ENCODE results near the gene TRMT112.

TRMT112 gene

DNA sequence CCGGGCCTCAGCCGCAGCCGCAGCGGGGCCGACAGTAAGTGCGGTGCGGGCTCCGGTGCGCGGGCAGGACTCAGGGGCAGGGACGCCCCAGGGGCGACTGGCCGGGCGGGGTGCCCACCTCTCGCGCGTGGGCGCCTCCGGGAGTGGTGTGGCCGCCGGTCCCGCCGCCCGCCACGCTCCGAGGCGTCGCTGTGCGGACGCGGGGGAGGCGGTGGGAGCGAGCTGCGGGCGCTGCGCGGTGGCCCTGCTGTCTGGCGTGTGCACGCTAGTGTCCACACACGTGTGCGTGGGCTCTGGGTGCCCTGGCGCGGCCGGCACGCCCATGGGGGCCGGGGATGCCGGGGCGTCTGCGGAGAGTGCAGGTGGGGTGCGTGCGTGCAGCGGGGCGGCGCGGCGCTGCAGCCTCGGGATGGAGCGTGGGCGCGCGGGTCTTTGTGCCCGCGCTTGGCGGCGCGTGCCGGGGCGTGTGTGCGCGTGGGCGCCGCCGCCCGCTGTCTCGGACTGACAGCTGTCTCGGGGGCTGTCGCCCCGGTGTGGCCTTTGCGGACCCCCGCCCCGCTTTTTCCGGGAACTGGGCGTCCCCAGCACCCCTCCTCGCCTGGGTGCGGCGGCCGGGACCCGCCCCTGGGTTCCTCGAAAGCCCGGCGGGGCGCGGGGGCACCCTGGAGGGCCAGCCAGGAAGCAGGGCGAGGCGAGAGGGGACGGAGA lies 25.5 kb downstream of the TRMT112 start:
- DNase-seq (ENCODE audit: low read depth in 2 of 2) = no peak

DNA sequence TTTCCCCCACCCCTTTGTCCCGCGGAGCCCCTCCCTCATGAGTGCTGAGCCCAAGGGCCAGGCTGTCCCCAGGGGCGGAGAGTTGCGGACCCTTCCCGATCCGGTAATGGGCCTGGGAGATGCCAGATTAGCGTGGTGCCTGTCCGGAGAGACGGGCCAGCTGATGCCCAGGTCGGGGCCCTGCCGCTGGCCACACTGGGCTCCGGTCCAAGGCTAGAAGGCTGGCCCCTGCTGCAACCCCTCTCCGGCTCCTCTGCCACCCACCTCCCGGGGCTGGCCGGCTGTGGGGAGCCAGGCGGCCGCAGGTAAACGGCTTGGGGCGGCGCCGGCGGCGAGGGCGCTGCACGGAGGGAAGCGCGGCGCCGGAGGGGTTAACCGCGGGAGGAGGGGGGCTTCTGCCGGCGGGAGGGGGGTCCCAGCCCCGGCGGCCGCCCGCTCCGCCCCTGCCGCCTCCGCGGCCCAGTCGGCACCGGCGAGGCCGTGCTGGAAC lies 26.1 kb downstream of the TRMT112 start, which contains the start of gene KCNK4:
Gene KCNK4 (plus strand): TSS at position 41 of the 490 bp plus-strand sequence. CDS start 1,717 bp downstream, outside the sequence.
- no peak for DNase-seq (ENCODE audit: low read depth in 2 of 2)

DNA sequence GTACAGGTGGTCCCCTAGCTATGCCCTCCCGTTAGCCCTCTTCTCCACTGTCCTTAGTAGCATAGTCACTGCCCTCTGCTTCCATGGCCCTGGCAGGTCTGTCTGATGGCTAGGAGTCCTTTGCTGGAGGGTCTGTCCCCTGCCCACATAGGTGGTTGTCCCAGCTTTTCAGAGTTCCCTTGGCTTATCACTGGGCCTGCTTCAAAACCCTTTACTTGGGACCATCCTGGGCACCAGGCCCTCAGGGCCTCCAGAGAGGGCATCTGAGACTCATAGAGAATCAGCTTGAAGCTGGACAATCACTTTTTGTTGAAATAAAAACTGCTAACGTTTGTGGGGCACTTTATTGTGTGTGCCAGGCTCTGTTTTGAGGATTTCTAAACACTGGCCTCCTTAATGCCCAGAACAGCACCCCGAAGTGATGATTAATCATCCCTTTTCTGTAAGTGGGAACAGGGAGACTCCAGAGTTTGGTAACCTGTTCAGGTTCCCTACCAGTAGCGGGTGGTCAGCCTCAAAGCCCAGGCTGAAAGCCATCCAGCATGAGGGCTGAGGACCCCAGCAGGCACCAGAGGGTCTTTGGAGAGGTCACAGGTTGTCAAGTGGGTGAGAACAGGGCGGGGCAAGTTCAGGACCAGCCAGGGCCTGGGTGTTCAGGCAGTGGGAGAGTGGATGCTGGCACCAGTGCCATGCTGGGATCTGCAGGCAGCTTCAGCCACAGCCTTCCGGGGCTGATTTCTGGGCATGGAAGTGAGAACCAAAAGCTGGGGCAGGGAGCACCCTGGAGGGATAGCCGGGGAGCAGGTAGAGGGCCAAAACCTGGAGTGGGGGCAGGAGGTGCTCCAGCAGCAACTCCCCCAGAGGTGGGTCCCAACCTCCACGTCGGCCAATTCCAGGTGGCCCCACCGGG lies 26.8 kb downstream of the TRMT112 start:
- no peak for DNase-seq (ENCODE audit: low read depth in 2 of 2)

DNA sequence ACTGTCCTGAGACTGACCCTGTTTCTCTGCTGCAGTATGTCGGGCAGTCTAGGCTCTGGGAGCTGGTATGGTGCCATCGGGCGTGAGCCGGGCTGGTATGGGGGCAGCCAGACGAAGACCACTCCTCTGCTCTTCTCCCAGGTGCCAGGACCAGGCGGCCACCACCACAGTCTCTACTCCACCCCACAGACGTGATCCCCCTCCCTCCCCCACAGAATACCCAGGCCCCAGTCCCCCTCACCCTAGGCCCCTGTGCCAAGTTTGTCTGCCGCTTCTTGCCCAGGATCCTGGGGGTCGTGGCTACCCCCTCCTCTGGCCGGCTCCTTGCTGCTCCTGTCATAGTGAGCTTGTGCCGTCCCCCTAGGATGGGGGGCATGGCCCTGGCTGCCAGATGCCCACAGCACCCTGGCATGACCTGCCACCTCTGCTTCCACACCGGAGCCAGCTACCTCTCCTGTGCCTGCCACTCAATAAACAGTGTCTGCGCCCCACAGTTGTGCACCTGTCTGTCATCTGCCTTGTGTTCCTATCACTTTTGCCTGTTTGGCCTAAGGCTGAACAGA lies 28.3 kb downstream of the TRMT112 start:
- no peak for DNase-seq (ENCODE audit: low read depth in 2 of 2)

DNA sequence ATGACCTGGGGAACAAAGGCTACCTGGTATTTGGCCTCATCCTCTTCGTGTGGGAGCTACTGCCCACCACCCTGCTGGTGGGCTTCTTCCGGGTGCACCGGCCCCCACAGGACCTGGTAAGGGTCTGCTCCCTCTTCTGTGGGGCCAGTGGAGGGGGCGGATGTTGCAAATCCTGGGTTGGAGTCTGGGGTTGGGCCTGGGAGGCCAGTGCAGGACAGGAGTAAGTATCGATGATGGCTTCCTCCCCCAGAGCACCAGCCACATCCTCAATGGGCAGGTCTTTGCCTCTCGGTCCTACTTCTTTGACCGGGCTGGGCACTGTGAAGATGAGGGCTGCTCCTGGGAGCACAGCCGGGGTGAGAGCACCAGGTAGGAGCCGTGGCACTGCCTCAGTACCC lies 29.0 kb downstream of the TRMT112 start:
- no peak for DNase-seq (ENCODE audit: low read depth in 2 of 2)

DNA sequence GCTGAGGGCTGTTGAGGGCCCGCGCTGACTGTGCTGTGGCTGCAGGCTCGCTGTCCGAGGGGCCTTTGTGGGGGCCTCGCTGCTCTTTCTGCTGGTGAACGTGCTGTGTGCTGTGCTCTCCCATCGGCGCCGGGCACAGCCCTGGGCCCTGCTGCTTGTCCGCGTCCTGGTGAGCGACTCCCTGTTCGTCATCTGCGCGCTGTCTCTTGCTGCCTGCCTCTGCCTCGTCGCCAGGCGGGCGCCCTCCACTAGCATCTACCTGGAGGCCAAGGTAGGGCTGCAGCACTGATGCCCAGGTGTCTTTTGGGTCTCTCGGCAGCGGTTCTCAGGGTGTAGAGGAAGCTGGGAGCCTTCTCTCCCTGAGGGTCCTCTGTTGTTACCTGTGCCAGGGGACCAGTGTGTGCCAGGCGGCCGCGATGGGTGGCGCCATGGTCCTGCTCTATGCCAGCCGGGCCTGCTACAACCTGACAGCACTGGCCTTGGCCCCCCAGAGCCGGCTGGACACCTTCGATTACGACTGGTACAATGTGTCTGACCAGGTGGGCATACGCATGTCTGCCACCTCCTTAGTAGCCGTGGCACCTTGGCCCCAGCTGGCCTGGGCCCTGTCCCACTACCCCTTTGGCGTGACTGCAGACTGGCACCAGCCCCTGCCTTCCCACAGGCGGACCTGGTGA lies 29.5 kb downstream of the TRMT112 start:
- DNase-seq (ENCODE audit: low read depth in 2 of 2) = no peak

DNA sequence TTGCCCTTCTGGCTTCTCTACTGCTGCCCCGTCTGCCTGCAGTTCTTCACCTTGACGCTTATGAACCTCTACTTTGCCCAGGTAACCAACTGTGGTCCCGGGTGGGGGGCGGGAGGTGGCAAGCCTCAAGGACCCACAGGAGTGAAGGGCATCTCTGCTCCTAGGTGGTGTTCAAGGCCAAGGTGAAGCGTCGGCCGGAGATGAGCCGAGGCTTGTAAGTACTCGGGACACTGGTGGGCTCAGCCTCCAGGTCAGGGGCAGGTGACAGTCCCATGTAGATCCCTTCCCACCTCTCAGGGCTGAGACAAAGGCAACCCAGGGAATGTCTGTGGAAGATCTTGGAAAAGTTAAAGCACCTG lies 30.6 kb downstream of the TRMT112 start:
- no peak for DNase-seq (ENCODE audit: low read depth in 2 of 2)

DNA sequence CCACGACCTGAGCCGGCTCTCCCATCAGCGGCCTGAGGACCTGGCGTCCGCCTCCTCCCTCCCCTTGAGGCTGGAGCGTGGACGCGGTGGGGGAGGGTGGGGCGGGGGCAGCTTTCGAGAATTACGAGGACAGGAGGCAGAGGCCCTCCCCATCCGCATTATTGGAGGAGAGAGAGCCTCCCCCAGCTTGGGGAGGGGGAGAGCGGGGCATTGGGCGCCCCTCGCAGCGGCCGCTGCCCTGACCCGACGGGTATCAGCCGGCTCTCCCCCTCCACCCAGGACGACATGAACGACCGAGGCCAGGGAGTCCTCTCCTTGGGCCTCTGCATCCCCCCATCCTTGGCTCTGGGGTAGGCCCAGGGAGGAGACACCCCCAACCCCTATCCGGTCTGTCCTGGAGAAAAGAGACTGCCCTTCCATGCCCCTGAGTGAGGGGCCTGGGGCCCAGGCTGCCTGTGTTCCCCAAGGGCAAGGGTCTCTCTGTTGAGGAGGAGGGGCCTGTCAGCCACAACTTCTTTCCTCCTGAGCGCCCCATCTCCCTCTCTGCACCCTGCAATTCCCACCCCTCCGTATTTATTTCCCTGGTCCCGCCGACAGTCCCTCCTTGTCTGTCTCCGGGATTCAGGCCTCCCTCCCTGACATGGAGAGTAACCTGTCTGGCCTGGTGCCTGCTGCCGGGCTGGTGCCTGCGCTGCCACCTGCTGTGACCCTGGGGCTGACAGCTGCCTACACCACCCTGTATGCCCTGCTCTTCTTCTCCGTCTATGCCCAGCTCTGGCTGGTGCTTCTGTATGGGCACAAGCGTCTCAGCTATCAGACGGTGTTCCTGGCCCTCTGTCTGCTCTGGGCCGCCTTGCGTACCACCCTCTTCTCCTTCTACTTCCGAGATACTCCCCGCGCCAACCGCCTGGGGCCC lies 31.2 kb downstream of the TRMT112 start:
- no peak for DNase-seq (ENCODE audit: low read depth in 2 of 2)

DNA sequence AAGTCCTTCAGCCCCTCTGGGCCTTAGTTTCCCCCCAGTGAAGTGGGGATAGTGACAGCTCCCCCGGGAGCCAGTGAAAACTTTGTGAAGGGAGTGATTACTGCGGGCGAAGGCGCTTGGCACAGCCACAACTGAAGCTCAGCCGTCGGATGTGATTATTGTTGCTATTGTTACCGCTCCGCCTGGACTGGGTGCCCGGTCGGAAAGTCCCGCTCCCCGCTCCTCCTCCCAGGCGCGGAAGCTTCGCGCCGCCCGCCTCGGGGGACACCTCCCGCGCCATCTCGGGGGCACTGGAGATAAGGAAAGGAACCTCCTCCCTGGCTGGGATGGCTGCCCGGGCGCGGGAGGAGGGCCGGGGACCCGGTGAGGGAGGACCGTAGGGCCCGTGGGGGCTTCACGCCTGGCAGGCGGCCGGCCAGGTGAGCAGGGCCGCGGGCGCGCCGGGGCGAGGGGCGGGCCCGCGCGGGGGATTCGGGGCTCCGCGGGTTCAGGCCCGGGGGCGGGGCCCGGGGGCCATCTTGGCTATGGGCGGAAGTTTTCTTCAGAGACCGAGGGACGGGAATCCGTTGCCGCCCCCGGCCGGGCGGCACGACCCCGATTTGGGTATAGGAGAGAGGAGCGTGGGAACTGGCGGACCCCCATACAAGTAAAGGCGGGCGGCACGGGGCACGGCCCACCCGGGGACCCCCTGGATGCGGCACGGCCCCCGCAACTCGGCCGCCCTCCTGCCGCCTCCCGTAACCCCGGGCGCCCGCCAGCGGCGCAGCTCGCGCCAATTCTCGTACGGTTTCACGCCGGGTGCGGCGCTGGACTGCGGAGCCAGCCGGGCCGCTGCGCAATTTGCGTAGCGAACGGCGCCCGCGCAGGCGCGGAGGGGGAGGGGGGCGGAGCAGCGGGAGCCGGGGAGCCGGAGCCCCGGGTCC lies 32.1 kb downstream of the TRMT112 start, which contains the start of gene GPR137:
Gene GPR137 (plus strand): TSS at position 887 of the 923 bp plus-strand sequence. CDS start 677 bp downstream, outside the sequence.
- DNase-seq (ENCODE audit: low read depth in 2 of 2) = peak in 1 of 2 experiments; percentile 36

DNA sequence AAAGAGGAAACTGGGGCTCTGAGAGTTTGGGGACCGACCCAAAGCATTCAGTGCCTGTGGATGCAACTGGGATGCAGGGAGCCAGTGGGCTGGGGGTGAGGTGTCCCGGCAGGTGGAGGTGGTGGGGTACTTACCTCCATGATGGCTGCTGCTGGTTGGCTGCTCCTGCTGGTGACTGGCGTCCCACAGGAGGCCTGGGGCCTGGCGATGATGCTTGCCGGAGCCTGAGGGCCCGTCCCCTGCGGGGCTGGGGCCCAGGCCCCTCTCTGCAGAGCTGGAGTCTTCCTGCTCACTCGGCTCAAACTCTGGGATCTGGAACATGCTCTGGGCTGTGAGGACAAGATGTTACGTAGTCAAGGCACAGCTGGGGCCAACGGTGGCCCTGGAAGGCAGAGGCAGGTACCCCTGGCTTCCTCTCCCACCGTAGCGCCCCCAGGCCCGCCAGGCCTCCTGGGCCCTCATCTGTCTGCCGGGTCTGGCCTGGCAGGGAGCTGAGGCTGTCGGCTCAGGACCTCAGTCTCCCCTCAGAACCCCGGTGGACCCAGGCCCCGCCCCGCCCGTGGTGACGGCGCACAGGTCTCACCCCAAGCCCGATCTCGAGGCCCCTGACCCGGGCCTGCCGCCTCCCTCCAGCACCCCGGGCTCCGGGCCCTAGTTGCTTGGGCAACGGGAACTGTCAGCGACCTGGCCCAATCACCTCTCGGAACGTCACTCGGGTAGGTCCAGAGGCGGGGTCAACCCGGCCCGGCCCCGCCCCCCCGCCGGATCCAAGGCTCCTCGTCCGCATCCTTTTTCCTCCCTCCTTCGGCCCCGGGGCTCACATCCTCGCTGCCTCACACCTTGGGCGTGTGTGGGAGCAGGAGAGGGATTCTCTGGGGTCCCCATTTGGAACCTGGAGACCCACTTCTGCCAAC lies 33.1 kb downstream of the TRMT112 start, which contains the start of gene BAD:
Gene BAD (minus strand): TSS at position 618 of the 914 bp plus-strand sequence. CDS start 297 bp downstream, at position 321.
- peak; percentile 67 to 68 for DNase-seq (ENCODE audit: low read depth in 2 of 2)

DNA sequence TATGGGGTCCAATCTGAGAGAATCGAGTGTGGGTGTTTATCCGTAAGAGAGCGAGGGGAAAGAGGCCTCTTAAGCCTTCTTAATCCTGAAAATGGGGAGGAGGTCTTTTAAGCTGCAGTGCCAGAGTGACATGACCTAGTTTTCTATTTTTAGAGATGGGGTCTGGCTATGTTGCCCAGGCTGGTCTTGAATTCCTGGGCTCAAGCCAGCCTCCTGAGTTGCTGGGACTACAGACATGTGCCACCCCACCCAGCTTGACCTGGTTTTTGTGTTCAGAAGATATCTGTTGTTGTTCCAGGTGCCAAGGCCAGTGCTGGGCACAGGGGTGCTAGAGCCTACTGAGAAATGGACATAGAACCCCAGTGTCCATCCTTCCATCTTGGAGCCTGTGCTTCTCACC lies 34.3 kb downstream of the TRMT112 start:
- DNase-seq (ENCODE audit: low read depth in 2 of 2) = no peak

DNA sequence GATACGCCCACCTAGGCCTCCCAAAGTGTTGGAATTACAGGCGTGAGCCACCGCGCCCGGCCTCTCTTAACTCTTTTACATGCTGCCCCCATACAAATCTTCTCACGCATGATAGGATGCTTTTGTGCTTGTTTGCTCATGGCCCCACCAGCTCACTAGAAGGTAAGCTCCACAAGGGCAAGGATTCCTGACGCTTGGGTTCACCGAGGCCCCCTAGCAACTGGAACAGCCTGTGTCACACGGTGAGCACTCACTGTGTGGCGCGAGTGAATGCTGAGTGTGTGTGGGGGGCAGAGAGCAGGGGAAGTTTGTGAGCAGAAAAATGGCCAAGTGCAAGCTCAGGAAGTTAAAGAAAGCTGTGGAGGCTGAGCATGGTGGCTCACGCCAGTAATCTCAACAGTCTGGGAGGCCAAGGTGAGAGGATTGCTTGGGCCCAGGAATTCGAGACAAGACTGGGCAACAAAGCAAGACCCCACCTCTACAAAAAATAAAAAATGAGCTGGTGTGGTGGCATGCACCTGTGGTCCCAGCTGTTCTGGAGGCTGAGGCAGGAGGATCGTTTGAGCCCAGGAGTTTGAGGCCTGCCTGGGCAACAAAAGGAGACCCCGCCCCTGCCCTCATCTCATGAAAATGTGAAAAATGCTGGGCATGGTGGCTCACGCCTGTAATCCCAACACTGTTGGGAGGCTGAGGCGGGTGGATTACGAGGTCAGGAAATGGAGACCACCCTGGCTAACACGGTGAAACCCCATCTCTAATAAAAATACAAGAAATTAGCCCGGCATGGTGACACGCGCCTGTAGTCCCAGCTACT lies 35.2 kb downstream of the TRMT112 start:
- no peak for DNase-seq (ENCODE audit: low read depth in 2 of 2)

DNA sequence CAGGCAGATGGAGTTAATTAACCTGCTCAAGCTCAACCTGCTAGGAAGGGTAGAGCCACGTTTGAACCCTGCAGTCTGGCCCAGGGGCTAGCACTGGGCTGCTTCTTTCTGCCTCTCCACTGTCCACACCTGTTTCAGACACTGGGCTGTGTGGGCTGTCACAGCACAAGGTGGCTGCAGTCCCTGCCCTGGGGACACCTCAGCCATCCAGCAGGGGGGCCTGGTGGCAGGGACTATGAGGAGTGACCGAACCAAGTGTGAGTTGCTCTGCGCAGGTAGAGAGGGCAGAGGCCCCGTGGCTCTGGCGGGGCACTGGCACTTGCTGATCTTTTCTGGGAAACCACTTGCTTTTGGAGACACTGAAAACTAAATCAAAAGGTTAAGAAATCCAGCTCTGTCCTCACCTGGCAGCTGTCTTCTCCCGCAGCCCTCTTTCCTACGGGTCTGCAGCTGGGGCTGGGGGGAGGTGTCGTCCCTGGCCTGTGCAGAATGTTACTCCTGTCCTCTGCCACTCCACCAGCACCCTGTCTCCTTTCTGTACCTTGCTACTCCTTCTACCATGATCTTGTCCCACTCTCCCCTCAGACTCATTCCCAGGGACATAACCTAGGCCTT lies 38.7 kb downstream of the TRMT112 start:
- no peak for DNase-seq (ENCODE audit: low read depth in 2 of 2)

DNA sequence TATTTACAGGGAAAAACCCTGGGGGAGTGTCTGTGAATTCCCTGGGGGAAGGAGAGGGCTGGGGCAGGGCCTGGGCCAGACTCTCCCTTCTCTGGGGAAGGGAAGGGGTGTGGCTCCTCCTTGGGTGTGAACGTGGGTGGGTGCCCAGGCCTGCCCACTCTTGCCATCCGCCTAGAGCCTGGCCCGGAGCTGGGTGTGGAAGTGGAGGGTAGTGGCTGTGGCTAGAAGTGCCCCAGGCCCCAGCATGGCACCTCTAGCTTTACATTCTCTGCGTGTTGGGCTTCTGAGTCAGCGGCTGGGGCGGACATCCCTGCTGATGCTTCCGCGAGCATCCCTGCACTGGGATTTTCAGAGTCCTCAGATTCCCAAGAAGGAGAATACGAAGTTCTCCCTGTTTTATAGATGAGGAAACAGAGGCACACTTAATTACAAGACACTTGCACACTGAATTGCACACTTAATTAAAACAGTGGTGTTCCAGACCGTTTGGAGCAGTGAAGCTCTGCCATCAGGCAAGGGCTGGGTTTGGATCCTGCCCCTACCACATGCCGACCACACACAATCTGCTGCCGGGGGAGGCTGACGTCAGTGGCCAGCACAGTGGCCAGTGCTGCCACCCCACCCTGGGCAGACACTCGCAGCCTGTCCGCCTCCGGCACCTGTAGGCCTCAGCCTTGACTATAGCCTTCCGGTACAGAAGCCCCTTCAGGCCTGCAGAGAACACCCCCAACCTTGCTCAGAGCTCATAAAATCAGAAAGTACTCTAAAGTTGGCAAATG lies 40.5 kb downstream of the TRMT112 start:
- DNase-seq (ENCODE audit: low read depth in 2 of 2) = no peak

DNA sequence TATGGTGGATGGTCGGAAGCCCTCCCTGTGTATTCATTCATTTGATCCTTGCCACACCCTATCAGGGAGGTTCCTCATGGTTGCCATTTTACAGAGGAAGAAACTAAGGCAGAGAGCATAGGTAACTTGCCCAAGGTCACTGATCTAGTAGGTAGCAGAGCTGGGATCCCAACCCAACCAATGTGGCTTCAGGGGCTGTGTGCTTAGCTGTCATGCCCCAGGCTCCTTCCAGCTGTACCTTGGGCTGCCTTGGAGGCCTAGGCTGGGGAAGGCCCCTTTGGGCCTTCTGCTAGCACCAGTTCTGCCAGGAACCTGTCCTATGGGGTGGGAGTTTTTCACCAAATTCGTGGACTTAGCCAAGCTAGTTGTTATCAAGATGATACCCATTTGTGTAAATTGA lies 41.5 kb downstream of the TRMT112 start:
- DNase-seq (ENCODE audit: low read depth in 2 of 2) = no peak
